ENCODE data around the gene FHIT.

The FHIT gene

DNA sequence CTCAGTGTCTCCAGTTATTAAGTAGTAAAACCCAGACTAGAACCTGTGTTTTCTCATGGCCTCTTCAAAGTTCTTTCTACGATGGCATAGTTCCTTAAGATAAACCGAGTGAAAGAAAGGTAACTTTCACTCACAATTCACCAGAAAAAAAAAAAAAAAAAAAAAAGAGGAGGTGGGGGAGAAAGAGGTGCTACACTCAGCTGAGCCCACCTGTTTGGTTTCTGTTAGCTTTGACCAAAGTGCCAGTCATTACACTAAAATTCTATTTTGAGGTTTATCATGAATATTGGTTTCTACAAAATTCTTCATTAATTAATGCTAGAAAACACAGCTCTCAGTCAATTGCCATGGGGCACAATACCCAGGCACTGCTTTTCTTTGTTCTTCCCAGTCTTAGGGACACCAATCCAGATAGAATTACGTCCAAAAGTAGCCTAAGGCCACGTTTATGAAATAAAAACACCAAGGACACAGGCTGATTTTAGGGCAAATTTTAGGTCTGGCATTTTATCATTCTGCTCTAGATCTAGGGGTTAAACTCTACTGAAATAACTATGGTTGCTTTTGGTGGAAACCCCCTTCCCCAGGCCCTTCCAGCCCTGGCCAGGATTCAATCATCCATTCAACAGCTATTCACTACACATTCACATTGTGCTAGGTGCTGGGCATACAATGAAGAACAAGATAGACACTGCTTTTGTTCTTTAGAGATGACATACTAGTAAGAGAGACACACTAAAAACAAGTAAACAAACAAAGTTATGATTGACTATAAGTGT is 1097.8 kb downstream of the FHIT start:
- H3K4me3 ChIP-seq (ENCODE audit: low read length): no peak overlapping the region
- 0 out of 2 replicates have a peak, but pooled peaks cover 5% of the 10 kb centered on the region for H3K27me3 ChIP-seq (ENCODE audit: low read depth, low read length)
- no peaks in the 10 kb centered on the region for H3K79me2 ChIP-seq (ENCODE audit: low read length)
- H3K9ac ChIP-seq (ENCODE audit: low read length): no peak overlapping the region
- no peak for TF ChIP-seq EZH2phosphoT487 (IDR thresholded peaks at IDR 0.05; ENCODE audit: low read depth)
- TF ChIP-seq CTCF (IDR thresholded peaks at IDR 0.05; ENCODE audit: low read depth, low read length): no peak
- no peaks in the 10 kb centered on the region for H4K20me1 ChIP-seq (ENCODE audit: insufficient read depth, low read length)
- no peak overlapping the region for H3K27ac ChIP-seq (ENCODE audit: low read length)
- H3K4me2 ChIP-seq (ENCODE audit: low read length): no peak overlapping the region
- H3K4me1 ChIP-seq (ENCODE audit: low read length): no peaks in the 10 kb centered on the region
- no peaks in the 10 kb centered on the region for H3K36me3 ChIP-seq (replicated peaks; ENCODE audit: low read depth, low read length)
- no peak overlapping the region for H2AFZ ChIP-seq (ENCODE audit: low read depth, low read length)
- no peaks in the 10 kb centered on the region for H3K9me3 ChIP-seq (ENCODE audit: insufficient read depth, low read length)

DNA sequence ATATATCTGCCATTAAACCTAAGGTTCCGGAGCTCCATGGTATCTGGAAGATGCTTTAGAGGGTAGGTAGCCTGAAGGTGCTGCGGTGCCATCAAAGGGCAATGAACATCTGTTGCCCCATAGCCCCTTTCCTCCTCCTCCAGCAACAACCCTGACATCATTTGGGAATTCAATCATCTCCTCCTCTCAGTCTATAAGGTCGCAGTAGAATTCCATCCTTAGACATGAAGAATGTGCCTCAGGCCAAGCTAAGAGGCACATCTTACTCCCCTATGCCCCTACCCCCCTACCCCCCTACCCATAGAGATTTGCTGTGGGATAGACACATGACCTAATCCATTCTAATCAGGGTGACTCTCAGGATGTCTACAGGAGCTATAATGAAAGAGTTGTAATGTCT is 1101.8 kb downstream of the FHIT start:
- no peak for TF ChIP-seq CTCF (IDR thresholded peaks at IDR 0.05; ENCODE audit: low read depth, low read length)
- no peak for TF ChIP-seq EZH2phosphoT487 (IDR thresholded peaks at IDR 0.05; ENCODE audit: low read depth)
- Histone ChIP-seq H3K27me3 (ENCODE audit: low read depth, low read length) (0 out of 2 replicates have a peak, but pooled peaks cover 10% of the 10 kb centered on the region), H3K9me3 (ENCODE audit: insufficient read depth, low read length) (no peaks in the 10 kb centered on the region), H3K27ac (ENCODE audit: low read length) (no peak overlapping the region), H4K20me1 (ENCODE audit: insufficient read depth, low read length) (no peaks in the 10 kb centered on the region), H3K4me1 (ENCODE audit: low read length) (no peaks in the 10 kb centered on the region), H3K4me3 (ENCODE audit: low read length) (no peak overlapping the region), H3K4me2 (ENCODE audit: low read length) (no peak overlapping the region), H3K9ac (ENCODE audit: low read length) (no peak overlapping the region), H3K36me3 (replicated peaks; ENCODE audit: low read depth, low read length) (no peaks in the 10 kb centered on the region), H2AFZ (ENCODE audit: low read depth, low read length) (no peak overlapping the region), H3K79me2 (ENCODE audit: low read length) (no peaks in the 10 kb centered on the region)

GRCh38 chr3:60147249-60147950 is 1103.9 kb downstream of the FHIT start:
- Histone ChIP-seq H3K4me3 (ENCODE audit: low read length) (no peak overlapping the region), H3K9me3 (ENCODE audit: insufficient read depth, low read length) (no peaks in the 10 kb centered on the region), H3K4me2 (ENCODE audit: low read length) (no peak overlapping the region), H3K36me3 (replicated peaks; ENCODE audit: low read depth, low read length) (no peaks in the 10 kb centered on the region), H3K9ac (ENCODE audit: low read length) (no peak overlapping the region), H3K27ac (ENCODE audit: low read length) (no peak overlapping the region), H3K79me2 (ENCODE audit: low read length) (no peaks in the 10 kb centered on the region), H3K4me1 (ENCODE audit: low read length) (no peaks in the 10 kb centered on the region), H2AFZ (ENCODE audit: low read depth, low read length) (no peak overlapping the region), H4K20me1 (ENCODE audit: insufficient read depth, low read length) (no peaks in the 10 kb centered on the region), H3K27me3 (ENCODE audit: low read depth, low read length) (0 out of 2 replicates have a peak, but pooled peaks cover 10% of the 10 kb centered on the region)
- TF ChIP-seq CTCF (IDR thresholded peaks at IDR 0.05; ENCODE audit: low read depth, low read length) (no peak), EZH2phosphoT487 (IDR thresholded peaks at IDR 0.05; ENCODE audit: low read depth) (no peak)

- no peaks in the 10 kb centered on the region for H3K79me2 ChIP-seq (ENCODE audit: low read length)
- no peaks in the 10 kb centered on the region for H3K4me1 ChIP-seq (ENCODE audit: low read length)
- H3K4me3 ChIP-seq (ENCODE audit: low read length): no peak overlapping the region
- H3K9ac ChIP-seq (ENCODE audit: low read length): no peak overlapping the region
- H3K27ac ChIP-seq (ENCODE audit: low read length): no peak overlapping the region
- no peak overlapping the region for H2AFZ ChIP-seq (ENCODE audit: low read depth, low read length)
- no peaks in the 10 kb centered on the region for H3K36me3 ChIP-seq (replicated peaks; ENCODE audit: low read depth, low read length)
- H3K27me3 ChIP-seq (ENCODE audit: low read depth, low read length): 0 out of 2 replicates have a peak, but pooled peaks cover 10% of the 10 kb centered on the region
- no peak overlapping the region for H3K4me2 ChIP-seq (ENCODE audit: low read length)
- H4K20me1 ChIP-seq (ENCODE audit: insufficient read depth, low read length): no peaks in the 10 kb centered on the region
- H3K9me3 ChIP-seq (ENCODE audit: insufficient read depth, low read length): no peaks in the 10 kb centered on the region
- TF ChIP-seq EZH2phosphoT487 (IDR thresholded peaks at IDR 0.05; ENCODE audit: low read depth) (no peak), CTCF (IDR thresholded peaks at IDR 0.05; ENCODE audit: low read depth, low read length) (no peak)
Observed at GRCh38 chr3:60146121-60146520, 1105.1 kb downstream of the FHIT start.
